Thoracic aorta (tissue), 2 donors: Measurements from ENCODE around the gene MYL12A. TPM values are rescaled to one million over a fixed set of nuclear protein-coding genes. Genes with fewer than 3 reads are reported as not detected.
A peak's percentile ranks its signal among the peaks of the same experiment; 100 is the strongest.

Experiments
- ATAC-seq: fragments of 150-250 bp; one replicate; pipeline ENCODE4 v1.8.0; 2017; ENCODE audit warnings: low read depth; ENCODE audit not compliant: insufficient number of reproducible peaks, low FRiP score
- DNase-seq: peaks from one replicate; pipeline ENCODE4 v3.0.0-alpha.2; 2020; ENCODE audit warnings: low spot score
- H3K27ac ChIP-seq, 2 donors: fragments of 200-600 bp; sonication (generic); 1 replicate in 1 of 2; 2 replicates in 1 of 2; pipeline ENCODE4 v1.5.1; 2016; ENCODE audit warnings: mild to moderate bottlenecking in 2 of 2, moderate library complexity in 2 of 2
- H3K27me3 ChIP-seq: fragments of 200-600 bp; sonication (generic); replicated peaks from 2 replicates; pipeline ENCODE4 v1.6.0; 2016; ENCODE audit warnings: mild to moderate bottlenecking; ENCODE audit not compliant: insufficient read depth
- H3K36me3 ChIP-seq: fragments of 200-600 bp; sonication (generic); one replicate; pipeline ENCODE4 v1.5.1; 2016
- H3K4me1 ChIP-seq, 2 donors: fragments of 200-600 bp; sonication (generic); 1 replicate in 1 of 2; 2 replicates in 1 of 2; pipeline versions ENCODE4 v1.5.1 to v1.6.0; 2016; ENCODE audit warnings: low read depth in 2 of 2, mild to moderate bottlenecking in 1 of 2; ENCODE audit not compliant: control insufficient read depth in 1 of 2
- H3K4me3 ChIP-seq: fragments of 200-600 bp; sonication (generic); 2 replicates; pipeline ENCODE4 v1.5.1; 2016; ENCODE audit warnings: mild to moderate bottlenecking
- H3K9me3 ChIP-seq: fragments of 200-600 bp; sonication (generic); 2 replicates; pipeline ENCODE4 v1.5.1; 2016
- total RNA-seq, 2 donors: library from RNA; depleted of rRNA; stranded (reverse); fragments of >200 nt; gene quantifications; one replicate each; pipeline versions ENCODE4 v1.1.0 to v1.2.3, GENCODE V29; 2016
- TF ChIP-seq, protein P1 (sequence below): fragments of 200-600 bp; sonication (generic); IDR thresholded peaks from one replicate; pipeline ENCODE4 v1.5.1; 2019; ENCODE audit warnings: antibody characterized with exemption

Gene MYL12A
- total RNA-seq, 2 donors from 2014 or later: 451 to 800 TPM

GRCh38 chr18:3250237-3251107, 2.9 kb downstream of the MYL12A start:
- Histone ChIP-seq H3K9me3 (no peaks in the 10 kb centered on the region), H3K27ac (peak overlapping the region; percentile 99 to 100), H3K36me3 (peaks cover 28% of the 10 kb centered on the region), H3K4me1 (peaks cover 26 to 58% of the 10 kb centered on the region in 2 donors), H3K27me3 (no peaks in the 10 kb centered on the region), H3K4me3 (peak overlapping the region; percentile 89)
- TF ChIP-seq, protein P1, sequence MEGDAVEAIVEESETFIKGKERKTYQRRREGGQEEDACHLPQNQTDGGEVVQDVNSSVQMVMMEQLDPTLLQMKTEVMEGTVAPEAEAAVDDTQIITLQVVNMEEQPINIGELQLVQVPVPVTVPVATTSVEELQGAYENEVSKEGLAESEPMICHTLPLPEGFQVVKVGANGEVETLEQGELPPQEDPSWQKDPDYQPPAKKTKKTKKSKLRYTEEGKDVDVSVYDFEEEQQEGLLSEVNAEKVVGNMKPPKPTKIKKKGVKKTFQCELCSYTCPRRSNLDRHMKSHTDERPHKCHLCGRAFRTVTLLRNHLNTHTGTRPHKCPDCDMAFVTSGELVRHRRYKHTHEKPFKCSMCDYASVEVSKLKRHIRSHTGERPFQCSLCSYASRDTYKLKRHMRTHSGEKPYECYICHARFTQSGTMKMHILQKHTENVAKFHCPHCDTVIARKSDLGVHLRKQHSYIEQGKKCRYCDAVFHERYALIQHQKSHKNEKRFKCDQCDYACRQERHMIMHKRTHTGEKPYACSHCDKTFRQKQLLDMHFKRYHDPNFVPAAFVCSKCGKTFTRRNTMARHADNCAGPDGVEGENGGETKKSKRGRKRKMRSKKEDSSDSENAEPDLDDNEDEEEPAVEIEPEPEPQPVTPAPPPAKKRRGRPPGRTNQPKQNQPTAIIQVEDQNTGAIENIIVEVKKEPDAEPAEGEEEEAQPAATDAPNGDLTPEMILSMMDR: no peak
- ATAC-seq (peak; percentile 36), DNase-seq (no peak)

DNA sequence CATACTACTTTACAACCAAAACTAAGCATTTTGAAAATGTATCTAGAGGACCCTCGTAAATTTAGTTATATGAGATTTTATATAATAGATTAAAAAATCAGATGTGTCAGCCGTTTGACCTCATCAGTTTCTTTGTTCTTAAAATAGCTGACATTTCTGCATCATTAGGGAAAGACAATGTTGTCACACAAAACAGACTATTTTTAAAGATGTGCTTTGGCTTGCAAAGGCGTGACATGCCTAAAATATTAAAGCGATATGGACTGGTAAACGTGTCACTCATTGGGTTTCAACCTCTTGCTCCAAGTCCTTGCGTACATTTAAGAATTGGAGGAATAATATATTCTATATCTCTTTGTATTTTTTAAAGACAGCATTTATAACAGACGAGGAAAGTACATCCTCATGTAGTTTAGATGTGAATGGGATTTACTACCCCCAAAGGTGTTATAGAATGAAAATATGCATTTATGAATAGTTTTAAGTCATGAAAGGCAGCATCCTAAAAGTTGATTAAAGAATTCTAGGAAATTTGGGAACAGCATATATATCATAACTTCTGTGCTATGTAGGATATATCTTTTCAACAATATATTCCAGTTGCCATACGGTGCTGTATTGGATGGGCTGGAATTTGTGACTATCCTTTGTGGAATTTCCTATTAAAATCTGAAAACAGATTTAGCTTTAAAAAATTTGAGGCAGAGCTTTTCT, 3.8 kb downstream of the MYL12A start:
- H3K27ac ChIP-seq: peak overlapping the region; percentile 99 to 100

DNA sequence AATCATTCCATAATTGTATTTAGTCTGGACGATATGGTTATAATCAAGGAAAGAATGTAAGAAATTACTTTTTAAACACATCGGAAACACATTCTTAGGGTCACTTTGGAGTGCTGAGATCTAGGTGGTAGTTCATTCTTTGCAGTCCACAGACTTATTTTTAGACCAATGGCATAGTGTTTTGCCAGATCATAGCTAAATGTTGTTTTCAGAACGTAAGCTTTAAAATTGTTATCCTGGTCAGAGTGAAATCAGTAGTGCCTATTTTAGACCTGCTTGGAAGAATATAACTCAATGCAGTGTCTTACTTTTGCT, 4.3 kb downstream of the MYL12A start:
- Histone ChIP-seq H3K4me3 (peak overlapping the region; percentile 56), H3K27me3 (no peaks in the 10 kb centered on the region), H3K4me1 (peaks cover 38 to 71% of the 10 kb centered on the region in 2 donors), H3K36me3 (peaks cover 32% of the 10 kb centered on the region), H3K27ac (peak overlapping the region; percentile 99 to 100), H3K9me3 (no peaks in the 10 kb centered on the region)
- DNase-seq (no peak), ATAC-seq (no peak)
- TF ChIP-seq, protein P1: no peak

More for the DNA sequence above, 3.8 kb downstream of the MYL12A start:
- Histone ChIP-seq H3K4me1 (peaks cover 36 to 66% of the 10 kb centered on the region in 2 donors), H3K4me3 (peak overlapping the region; percentile 56), H3K36me3 (peaks cover 32% of the 10 kb centered on the region), H3K9me3 (no peaks in the 10 kb centered on the region), H3K27me3 (no peaks in the 10 kb centered on the region)
- TF ChIP-seq, protein P1: no peak
- ATAC-seq: no peak
- DNase-seq: no peak

DNA sequence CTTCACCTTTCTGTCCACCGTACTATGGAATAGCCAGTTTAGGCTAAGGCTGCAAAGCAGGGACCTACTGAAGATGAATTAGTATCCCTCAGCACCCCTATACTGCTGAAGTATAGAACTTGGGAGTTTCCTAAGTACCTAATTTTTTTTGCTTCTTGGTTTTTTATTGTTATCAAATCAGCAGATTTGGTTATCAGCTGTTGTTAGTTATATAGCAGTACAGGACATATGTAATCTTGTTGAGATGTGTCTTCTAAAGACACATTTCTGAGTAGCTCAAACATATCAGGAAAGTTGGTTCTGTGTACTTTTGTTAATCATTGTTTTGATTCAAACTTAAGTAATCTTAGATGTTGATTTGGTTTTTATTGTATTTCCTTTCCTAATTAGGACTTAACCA, 5.2 kb downstream of the MYL12A start:
- TF ChIP-seq, protein P1: no peak
- Histone ChIP-seq H3K36me3 (peaks cover 39% of the 10 kb centered on the region), H3K27ac (peak overlapping the region; percentile 99 to 100), H3K4me1 (peaks cover 44 to 80% of the 10 kb centered on the region in 2 donors), H3K9me3 (no peaks in the 10 kb centered on the region), H3K27me3 (no peaks in the 10 kb centered on the region), H3K4me3 (peak overlapping the region; percentile 56)
- no peak for ATAC-seq
- DNase-seq: no peak

DNA sequence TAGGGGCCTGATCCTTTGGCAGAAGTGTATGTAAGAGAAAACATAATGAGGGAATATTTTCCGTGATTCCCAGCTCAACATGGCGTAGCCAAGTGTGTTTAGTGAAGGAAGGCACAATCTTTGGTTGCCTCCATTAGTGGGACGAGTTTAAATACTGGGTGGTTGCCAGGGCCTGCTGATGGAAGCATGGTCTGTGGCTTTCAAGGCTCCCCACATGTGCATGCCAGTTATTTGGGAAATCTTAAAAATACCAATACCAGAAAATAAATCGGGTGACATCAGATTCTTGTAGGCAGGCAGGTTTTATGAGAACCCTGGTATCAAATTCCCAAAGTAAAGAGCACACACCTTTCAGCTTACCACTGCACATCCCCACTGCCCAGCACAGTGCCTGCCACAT, 7.1 kb downstream of the MYL12A start:
- no peak for DNase-seq
- Histone ChIP-seq H3K27ac (peak overlapping the region; percentile 99 to 100), H3K36me3 (peaks cover 47% of the 10 kb centered on the region), H3K9me3 (no peaks in the 10 kb centered on the region), H3K4me1 (peaks cover 42 to 78% of the 10 kb centered on the region in 2 donors), H3K27me3 (no peaks in the 10 kb centered on the region), H3K4me3 (peak overlapping the region; percentile 56)
- no peak for ATAC-seq
- TF ChIP-seq, protein P1: no peak
